ENCODE results near the gene AURKA.
"Not testable (repeated sequence)": the region's sequence is repeated elsewhere in the genome, so short reads cannot be mapped to it uniquely, and the experiment has no call there.

AURKA gene

DNA sequence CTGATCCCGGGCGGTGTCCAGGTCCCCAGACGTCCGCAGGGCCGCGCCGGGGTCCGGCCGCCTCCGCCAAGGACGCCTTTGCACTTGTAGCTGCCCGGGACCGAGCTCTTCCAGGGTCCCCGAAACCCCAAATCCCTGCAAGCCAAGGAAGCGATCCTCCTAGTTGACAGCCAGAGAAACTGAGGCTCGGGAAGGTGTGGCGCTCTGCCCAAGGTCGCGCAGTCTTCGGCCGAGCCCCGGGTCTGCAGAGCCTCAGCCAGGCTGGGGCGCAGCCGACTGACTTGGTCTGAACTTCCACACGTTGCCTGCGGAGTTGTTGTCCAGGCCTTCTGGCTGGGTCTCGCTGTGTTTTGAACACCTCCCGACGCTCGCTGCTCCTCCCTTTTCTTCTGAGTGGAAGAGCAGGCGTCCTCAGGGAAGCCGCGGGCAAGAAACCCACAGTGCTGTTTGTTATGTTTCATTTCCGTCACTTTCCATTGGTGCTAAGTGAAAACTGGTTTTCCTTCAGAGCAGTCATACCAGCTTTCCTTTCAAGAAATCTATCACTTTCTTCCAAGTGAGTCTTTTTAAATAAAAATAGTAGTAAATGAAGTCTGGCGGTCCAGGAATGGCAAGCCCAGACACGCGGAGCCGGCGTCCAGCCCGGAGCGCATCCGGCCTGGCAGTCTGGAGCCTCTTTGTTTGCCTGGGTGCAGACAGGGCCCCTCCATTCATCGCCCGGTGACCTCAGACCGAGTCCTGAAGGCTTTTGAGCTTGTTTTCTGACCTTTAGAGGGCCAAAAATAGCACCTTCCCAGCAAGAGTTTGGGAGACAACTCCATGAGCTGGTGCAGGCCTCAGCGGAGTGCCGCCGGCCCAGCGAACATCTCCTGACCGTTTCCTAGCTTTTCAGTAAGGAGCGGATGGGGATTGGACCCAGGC is 32.5 kb downstream of the AURKA start:
- no peak for DNase-seq (ENCODE audit: low read depth, low spot score)

DNA sequence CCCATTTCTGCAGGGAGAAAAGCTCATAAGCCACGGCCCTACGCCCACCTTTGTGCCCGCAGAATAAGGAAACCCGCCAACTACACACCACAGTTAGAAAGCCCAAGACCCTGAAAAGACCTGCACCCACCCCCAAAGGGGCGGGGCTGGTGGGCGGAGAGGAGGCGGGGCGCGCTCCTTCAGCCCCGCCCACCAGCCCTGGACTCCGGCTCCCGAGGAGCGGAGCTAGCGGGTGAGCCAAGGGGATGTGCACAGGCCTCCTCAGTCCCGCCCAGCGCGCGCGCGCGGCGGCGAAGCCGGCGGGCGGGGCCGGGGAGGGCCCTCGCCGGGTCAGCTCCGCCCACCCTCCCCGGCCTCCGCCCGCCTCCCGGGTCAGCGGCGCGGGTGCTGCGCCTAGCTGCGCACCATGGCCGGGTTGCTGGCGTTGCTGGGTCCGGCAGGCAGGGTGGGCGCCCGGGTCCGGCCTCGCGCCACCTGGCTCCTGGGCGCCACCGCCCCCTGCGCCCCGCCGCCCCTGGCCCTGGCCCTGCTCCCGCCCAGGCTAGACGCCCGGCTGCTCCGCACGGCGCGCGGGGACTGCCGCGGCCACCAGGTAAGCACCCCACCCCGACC is 33.3 kb downstream of the AURKA start, which contains the start of gene FAM210B:
Gene FAM210B, plus strand, starts transcription at position 375 of the 612 bp plus-strand sequence. Its CDS starts 32 bp downstream, at position 407.
- peak; percentile 61 for DNase-seq (ENCODE audit: low read depth, low spot score)

DNA sequence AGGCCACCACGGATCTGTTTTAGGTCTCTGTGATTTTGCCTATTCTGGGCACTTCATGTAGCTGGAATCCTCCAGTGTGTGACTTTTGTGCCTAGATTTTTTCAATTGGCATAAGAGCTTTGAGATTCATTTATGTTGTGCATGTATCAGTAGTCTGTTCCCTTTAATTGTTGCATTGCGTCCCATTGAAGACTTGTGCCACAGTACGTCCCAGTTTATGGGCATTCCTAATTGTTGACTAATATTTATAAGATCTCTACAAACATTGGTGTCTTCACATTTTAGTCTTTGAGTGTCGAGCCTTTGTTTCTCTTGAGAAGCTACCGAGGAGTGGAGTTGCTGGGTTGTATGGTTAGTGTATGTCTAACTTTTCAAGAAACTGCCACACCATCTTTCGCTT is 33.9 kb downstream of the AURKA start:
- DNase-seq (ENCODE audit: low read depth, low spot score), result no peak

DNA sequence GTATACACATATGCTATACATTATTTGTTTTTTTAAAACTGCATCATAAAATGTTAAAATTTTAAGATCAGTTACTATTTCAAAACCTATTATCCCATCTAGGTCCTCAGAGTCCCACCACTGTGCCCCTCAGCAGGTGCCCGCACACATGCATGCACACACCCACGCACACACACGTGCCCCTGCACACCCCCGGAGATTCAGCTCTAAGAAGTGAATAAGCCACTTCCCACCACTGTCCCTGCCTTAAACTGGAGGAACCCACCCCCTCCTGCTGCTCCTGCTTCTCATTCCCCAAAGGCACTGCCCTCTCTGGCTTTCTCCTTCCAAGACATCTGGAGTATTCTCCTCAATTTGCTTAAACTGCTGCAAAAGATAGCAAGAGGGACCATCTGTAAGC is 38.7 kb downstream of the AURKA start:
- no peak for DNase-seq (ENCODE audit: low read depth, low spot score)

DNA sequence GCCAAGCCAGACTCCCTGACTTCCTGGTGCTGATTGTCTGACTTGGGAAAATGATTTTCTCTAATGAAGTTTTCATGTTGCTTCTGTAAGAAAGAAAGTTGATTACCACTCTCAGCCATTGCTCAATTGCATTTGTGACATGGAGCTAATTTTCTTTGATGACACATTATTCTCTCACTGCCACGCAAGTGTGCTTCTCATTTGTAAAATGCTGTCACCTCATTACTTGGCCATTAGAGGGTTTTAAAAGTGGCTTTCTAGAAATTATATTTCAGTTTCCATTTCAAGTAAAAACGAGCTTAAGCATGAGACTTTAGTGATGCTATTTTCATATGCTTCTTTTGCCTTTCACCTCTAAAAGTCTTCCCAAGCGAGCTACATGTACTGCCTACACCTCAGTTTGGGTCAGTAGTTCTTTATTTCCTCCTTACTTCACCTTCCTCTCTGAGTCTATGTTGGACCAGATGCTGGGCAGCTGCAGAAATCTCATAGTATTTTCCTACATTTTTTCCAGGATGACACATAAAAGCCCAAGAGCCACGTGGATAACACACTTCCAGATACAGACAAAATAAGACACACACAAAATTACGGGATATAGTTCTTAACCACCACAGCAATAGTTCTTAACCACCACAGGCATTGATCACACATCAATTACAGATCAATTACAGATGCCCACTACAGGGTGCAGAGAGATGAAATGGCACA is 39.5 kb downstream of the AURKA start:
- DNase-seq (ENCODE audit: low read depth, low spot score), result no peak

DNA sequence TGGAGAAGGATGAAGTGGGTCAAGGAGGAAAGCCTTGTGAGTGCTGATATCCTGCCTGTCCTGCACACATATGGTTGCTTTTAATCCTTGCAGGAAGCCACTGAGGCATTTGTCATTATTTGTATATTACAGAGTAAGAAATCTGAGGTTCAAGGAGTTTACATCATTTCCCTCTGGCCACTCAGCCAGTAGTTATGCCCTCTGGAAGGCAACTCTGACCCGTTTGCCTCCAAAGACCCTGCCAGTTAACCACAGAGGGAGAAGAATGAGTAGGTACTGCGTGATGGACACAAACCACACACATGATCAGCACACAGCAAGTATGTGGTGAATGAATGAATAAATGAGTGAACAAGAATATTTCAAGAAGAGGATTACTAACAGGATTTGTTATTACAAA is 41.2 kb downstream of the AURKA start:
- DNase-seq (ENCODE audit: low read depth, low spot score), result no peak

DNA sequence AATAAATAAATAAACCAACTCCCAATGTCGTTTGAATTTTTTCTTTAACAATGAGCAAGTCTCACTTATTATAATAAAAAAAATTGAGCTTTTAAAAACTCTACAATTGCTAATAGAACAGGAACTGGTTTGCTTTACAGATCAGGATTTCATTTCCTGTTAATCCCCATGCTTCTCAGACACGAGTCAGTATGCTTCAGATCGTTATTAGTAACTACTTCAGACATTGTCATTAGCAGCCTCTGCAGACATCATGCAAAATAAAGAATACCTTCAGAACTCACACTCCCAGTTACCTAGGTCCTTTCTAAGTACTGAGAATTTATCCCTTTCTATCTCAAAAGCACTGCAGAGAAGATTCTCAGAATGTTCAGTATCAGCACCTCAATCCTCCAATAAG is 43.3 kb downstream of the AURKA start:
- DNase-seq (ENCODE audit: low read depth, low spot score), result no peak

DNA sequence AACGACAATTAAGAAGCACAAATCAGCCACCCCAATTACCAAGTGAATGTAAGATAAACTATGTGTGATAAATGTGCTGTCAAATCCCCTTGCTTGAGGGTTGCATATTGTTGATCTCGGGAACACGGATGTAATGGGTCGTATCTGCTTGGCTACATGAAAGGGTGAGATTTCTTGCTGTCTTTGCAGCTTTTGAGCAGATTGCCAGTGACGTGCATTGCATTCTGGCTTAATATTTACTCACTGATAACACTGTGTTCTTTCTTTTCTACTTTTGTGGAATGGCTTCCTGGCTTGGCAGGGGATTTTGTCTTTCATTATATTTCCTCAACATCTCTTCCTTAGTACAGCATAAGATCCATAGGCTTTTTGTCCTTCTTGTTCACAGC is 43.7 kb downstream of the AURKA start:
- no peak for DNase-seq (ENCODE audit: low read depth, low spot score)

DNA sequence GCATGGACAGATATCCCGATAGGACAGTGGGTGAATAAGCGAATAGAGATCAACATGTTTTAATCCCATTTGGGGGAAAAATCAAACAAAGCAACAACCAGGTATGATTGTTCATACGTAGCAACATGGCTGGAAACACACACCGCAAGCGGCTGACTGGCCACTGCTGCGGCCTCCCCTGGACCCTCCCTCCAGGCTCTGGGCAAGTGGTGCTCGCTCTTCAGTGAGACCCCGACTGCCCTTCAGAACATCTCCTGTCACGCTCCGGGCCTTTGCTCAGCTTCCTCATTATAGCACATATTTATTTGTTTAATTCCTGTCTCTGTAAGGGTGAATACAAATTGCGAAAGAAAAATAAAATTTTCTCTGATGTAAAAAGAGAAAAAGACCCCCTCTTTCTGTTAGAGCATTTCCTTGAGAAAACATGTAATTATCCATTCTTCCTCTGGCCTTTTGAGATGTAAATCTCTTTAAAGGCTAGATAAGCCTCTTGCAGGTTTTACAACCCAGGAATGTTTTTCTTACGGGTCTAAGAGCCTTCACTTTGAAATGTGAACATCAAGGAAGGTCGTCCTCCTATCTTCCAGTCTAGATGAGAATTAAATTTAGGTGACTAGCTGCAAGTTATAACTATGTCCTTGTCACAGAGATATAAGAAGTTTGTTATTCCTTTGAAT is 44.2 kb downstream of the AURKA start:
- DNase-seq (ENCODE audit: low read depth, low spot score), result no peak

DNA sequence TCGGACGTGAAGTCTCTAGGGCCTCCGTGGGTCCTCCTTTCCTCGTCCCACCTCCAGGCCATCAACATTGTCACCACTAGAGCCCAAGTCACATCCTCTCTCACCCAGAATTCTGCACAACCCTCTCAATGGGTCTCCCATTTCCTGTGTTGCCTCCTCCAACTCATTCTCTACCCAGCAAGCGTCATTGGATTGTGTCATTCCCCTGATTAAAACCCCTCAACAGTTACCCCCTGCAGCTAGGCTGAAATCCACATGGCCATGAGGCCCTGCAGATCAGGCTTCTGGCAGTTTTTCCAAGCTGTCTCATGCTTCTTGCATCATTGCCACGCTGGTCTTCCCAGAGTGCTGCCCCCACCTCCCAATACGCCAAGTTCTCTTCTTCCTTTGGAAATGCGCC is 46.1 kb downstream of the AURKA start:
- DNase-seq (ENCODE audit: low read depth, low spot score), result no peak

DNA sequence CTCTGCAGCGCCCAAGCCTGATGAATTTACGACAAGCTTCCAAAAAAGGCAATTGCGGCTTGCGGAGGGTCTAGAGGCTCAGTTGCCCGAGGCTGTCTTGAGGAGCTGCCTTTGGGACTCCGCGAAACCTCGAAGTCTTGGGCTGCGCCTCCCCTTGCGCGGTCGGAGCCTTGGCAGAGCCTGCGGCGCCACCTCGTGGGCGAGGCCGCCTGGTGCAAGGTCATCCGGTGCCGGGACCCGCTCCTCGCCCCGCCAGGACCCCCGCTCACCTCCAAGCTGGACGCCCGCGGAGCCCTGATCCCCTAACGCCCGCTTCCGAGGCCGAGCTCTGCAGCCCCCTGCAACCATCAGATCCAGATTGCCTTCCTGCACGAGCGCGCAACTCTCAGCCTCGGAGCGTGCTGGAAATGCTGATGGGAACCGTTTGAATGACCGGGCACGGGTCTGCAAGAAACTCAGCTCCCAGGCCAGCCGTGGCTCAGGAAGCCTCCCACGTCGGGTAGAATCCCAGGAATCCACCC is 48.1 kb downstream of the AURKA start:
- DNase-seq (ENCODE audit: low read depth, low spot score), result no peak

DNA sequence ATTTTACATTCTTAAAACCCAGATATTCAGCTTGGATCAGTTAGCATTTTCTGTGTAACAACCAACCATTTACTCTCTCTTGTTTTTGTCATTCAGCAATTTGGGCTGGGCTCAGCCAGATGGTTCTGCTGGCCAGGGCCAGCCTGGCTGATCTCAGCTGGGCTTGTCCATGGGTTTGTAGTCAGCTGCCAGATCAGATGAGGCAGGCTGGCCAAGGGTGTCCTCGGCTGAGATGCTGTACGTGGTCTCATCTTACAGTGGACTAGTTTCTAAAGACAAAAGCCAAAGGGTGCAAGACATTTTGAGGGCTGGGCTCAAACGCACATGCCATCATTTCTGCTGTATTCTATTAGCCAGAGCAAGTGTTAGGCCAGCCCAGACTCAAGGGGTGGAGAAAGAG is 49.2 kb downstream of the AURKA start:
- DNase-seq (ENCODE audit: low read depth, low spot score), result no peak

DNA sequence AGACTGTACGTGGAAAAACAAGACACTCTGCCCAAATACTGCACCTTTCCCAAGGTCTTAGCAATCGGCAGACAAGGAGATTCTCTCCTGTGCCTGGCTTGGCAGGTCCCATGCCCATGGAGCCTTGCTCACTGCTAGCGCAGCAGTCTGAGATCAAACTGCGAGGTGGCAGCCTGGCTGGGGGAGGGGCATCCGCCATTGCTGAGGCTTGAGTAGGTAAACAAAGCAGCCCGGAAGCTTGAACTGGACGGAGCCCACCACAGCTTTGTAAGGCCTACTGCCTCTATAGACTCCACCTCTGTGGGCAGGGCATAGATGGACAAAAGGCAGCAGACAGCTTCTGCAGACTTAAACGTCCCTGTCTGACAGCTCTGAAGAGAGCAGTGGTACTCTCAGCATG is 55.3 kb downstream of the AURKA start:
- not testable (repeated sequence) for DNase-seq (ENCODE audit: low read depth, low spot score)

DNA sequence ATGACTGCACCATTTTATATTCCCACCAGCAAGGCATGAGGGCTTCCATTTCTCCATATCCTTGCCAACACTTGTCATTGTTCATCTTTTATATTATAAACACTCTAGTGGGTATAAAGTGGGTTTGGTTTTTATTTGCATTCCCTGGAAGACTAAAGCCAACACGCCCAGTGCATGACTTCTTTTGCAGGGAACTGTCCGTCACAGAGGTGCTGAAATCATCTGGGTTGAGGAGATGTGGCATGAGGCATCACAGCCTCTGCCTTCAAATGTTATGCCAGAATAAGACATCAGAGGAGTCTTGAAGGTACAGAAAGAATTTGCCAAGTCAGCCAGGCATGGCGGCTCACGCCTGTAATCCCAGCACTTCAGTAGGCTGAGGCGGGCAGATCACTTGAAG is 63.2 kb downstream of the AURKA start:
- DNase-seq (ENCODE audit: low read depth, low spot score), result no peak

DNA sequence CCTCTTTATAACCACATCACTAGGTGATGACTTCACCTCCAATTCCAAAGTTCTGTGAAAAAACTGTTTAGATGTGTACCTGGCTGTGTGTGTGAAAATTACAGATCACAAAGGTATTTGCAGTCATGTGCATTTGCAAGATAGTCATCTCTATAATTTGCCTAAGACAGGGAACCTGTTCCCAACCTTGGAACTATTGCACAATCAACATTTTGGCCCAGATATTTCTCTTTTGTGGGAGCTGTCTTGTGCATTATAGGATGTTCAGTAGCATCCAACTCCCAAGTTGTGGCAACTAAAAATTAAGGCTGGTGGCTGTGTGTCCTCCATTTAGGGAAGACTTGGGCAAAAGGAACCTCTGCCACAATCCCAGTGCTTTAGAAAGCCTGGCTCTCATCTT is 67.2 kb downstream of the AURKA start:
- DNase-seq (ENCODE audit: low read depth, low spot score), result no peak

DNA sequence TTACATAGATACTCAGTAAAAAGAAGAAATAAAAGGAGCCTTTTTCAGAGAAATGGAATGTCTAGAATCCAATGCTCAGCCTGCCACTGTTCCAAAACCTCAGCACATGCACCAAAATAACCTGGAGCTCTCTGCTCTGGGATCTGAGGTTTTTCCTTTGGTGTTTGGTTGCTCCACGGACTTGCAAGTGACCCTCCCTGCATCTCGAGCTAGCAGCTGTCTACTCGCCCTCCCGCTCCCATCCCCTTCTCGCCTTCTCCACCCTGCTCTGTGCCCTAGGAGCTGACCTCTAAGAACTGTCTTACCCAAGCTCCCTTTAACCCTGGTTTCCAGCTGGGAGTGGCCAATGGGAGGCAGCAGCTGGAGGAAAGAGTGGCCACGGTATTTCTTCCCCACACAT is 68.4 kb downstream of the AURKA start:
- DNase-seq (ENCODE audit: low read depth, low spot score), result no peak

DNA sequence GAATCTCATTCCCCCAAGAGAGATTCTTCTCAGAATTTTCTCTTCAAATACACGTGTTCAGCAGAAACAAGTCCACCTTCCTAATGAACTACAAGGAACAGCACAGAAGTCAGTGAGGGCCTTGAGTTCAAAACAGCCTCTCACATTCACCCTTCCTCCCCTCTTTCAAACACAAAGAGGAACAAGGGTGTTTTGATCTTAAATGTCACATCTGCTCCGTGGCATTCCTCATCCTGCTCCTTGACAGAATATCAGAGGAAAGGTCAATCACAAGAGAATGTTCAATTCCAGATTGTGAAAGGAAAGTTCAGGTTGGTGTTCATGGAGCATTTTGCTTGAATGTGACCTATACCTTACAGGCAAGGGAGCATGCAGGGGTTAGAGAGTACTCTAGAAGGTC is 68.8 kb downstream of the AURKA start:
- DNase-seq (ENCODE audit: low read depth, low spot score), result no peak

DNA sequence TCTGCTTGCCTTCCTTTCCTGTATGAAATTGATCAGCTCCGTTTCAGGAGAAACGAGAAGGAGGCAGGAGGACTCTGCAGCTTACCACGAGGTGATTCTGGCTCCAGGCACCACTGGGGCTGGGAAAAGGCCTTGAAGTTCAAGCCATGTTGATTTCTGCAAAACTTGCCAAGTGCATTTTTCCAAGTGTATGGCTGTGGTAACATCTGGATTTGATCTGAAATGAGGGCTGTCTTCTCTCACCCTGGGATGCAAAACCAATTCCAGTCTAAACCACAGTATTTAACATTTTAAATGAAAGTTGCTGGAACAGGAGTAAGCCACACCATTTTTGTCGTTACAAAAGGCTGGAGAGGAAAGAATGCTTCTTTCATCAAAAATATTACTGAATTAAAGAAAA is 69.3 kb downstream of the AURKA start:
- DNase-seq (ENCODE audit: low read depth, low spot score), result no peak
